Measurements from ENCODE around the gene CRY2. TPM values are rescaled to one million over a fixed set of nuclear protein-coding genes. Genes with fewer than 3 reads are reported as not detected.

Gene CRY2
- total and polyA plus RNA-seq, 2 of the 13 experiments (the other 11 are each of a cell fraction or from before 2014, with no cell fraction given), result 10.1 to 12.2 TPM

DNA sequence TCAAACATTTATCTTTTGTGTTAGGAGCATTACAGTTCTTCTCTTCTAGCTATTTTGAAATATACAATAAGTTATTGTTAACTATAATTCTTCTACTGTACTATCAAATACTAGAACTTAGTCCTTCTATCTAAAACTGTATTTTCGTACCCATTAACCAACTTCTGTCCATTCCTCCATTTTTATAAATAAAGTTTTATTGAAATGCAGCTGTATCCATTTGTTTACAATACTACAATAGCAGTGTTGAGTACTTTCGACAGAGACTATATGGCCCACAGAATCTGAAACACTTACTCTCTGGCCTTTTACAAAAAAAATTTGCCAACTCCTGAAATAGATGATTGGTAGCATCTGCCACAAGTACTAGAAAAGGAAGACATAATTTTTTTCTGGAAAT, 47.0 kb upstream of the CRY2 start (continued):
- TF ChIP-seq ZNF292 (CRISPR knock-in tag; IDR thresholded peaks at IDR 0.05; ENCODE audit: borderline replicate concordance, low read depth) (no peak), ZFP82 (CRISPR knock-in tag; IDR thresholded peaks at IDR 0.05; ENCODE audit: borderline replicate concordance) (no peak), TCF7 (IDR thresholded peaks at IDR 0.05; ENCODE audit: low read depth) (no peak), ZNF335 (CRISPR knock-in tag; IDR thresholded peaks at IDR 0.05) (no peak), ZNF883 (CRISPR knock-in tag; IDR thresholded peaks at IDR 0.05; ENCODE audit: not compliant biosample characterization) (no peak)

DNA sequence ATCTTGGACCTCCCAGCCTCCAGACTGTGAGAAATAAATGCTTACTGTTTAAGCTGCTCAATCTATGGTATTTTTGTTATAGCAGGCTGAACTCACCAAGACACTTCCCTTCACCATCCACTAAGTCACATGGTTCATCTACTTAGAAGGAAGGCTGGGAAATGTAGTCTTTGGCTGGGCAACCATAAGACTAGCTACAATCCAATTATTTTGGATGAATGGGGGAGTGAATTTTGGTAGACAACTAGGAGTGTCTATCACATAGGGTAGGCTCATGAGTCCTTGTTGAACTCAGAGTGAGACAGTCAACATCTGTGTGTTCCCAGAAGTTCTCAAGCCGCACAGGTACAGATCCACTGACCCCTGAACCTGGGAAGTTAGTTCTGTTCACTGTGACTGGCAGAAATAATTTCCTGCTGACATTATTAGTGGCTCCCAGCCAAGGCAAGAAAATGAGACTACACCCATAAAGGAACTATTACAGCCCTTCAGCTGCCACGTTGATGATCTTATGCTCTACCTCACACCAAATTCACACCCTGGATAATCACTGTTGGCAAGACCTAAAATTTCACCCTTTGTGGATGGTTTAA, 45.5 kb upstream of the CRY2 start:
- in situ Hi-C loops (cut with HindIII; ENCODE audit: extremely low pct_ligation_motif_present, low pct_unique_long_range_greater_than_20kb) (no loop called here), intact Hi-C loops (cut with micrococcal nuclease; ENCODE audit: unreplicated experiment) (no loop called here)
- Histone ChIP-seq H2AFZ (ENCODE audit: low read length) (no peak overlapping the region), H3K79me2 (ENCODE audit: insufficient read depth, low read length) (peaks cover 10% of the 10 kb centered on the region), H3K4me1 (ENCODE audit: insufficient read depth, low read length) (peaks cover 30% of the 10 kb centered on the region), H4K20me1 (ENCODE audit: insufficient read depth, low read length) (no peaks in the 10 kb centered on the region), H3K27me3 (ENCODE audit: control insufficient read depth in 1 of 2, insufficient read depth in 2 of 2, low read length in 2 of 2) (peaks cover 0 to 20% of the 10 kb centered on the region in 2 experiments; a peak in 1 of 5 replicates), H3K27ac (ENCODE audit: extremely low read length, insufficient read depth, low read length) (no peak overlapping the region), H3K36me3 (replicated peaks in 1 of 2; ENCODE audit: control insufficient read depth in 1 of 2, insufficient read depth in 2 of 2, low read length in 2 of 2) (no peaks in the 10 kb centered on the region), H3K4me3 (replicated peaks in 1 of 3; ENCODE audit: insufficient read depth in 1 of 3, low read depth in 2 of 3, low read length in 3 of 3) (no peak overlapping the region), H3K4me2 (ENCODE audit: low read depth, low read length) (no peak overlapping the region), H3K9me3 (ENCODE audit: low read length) (no peaks in the 10 kb centered on the region), H3K9ac (ENCODE audit: insufficient read depth, low read depth, low read length) (no peak overlapping the region)
- TF ChIP-seq ZNF12 (CRISPR knock-in tag; IDR thresholded peaks at IDR 0.05) (peak; percentile 91), KLF15 (CRISPR knock-in tag; IDR thresholded peaks at IDR 0.05; ENCODE audit: borderline replicate concordance) (no peak), THAP11 (CRISPR knock-in tag; IDR thresholded peaks at IDR 0.05) (peak; percentile 89), ZNF143 (CRISPR knock-in tag; IDR thresholded peaks at IDR 0.05) (peak; percentile 66), HCFC1 (IDR thresholded peaks at IDR 0.05; ENCODE audit: low read depth, low read length) (0 out of 2 replicates have a peak, but pooled peaks have one; percentile 10)
- DNase-seq (ENCODE audit: low spot score) (no peak), ATAC-seq (no peak), FAIRE-seq (no peak)
- ChIA-PET CTCF (ENCODE audit: low intra/inter-chr PET ratio, low total read pairs) (no interaction called here), POLR2A (no interaction called here)
- WGBS (ENCODE audit: low lambda C conversion rate), result 10% methylated on average over 2 of the region's 2 CpGs
- BruUV-seq (replicated peaks), result no TSS peak

All from HepG2 (cell line).